GM12875 (cell line): ENCODE results near the gene NFKB1.

Experiments used
- H3K4me3 ChIP-seq: one replicate; pipeline ENCODE4 v1.5.1; 2011; ENCODE audit warnings: low read depth, low read length, control low read depth
- TF ChIP-seq, protein P1 (sequence below): IDR thresholded peaks from 2 replicates; pipeline ENCODE4 v1.5.1; 2011; ENCODE audit warnings: low read depth, mild to moderate bottlenecking, control low read depth, inconsistent platforms, low read length, moderate library complexity, borderline replicate concordance; ENCODE audit not compliant: insufficient read depth

The NFKB1 gene

DNA sequence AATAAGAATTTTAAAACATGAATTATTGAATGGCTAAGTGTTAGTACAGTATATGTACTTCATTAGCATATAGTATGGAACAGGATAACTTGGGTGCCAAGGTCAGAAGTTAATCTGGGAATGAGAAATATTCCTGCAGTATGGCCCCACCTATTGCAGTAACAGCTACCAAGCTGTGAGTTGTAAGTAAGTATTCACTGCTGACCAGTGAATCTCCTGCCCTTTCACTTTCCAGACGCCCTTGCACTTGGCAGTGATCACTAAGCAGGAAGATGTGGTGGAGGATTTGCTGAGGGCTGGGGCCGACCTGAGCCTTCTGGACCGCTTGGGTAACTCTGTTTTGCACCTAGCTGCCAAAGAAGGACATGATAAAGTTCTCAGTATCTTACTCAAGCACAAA lies 105.1 kb downstream of the NFKB1 start:
- H3K4me3 ChIP-seq, result no peak overlapping the region
- TF ChIP-seq, protein P1, sequence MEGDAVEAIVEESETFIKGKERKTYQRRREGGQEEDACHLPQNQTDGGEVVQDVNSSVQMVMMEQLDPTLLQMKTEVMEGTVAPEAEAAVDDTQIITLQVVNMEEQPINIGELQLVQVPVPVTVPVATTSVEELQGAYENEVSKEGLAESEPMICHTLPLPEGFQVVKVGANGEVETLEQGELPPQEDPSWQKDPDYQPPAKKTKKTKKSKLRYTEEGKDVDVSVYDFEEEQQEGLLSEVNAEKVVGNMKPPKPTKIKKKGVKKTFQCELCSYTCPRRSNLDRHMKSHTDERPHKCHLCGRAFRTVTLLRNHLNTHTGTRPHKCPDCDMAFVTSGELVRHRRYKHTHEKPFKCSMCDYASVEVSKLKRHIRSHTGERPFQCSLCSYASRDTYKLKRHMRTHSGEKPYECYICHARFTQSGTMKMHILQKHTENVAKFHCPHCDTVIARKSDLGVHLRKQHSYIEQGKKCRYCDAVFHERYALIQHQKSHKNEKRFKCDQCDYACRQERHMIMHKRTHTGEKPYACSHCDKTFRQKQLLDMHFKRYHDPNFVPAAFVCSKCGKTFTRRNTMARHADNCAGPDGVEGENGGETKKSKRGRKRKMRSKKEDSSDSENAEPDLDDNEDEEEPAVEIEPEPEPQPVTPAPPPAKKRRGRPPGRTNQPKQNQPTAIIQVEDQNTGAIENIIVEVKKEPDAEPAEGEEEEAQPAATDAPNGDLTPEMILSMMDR, result no peak

DNA sequence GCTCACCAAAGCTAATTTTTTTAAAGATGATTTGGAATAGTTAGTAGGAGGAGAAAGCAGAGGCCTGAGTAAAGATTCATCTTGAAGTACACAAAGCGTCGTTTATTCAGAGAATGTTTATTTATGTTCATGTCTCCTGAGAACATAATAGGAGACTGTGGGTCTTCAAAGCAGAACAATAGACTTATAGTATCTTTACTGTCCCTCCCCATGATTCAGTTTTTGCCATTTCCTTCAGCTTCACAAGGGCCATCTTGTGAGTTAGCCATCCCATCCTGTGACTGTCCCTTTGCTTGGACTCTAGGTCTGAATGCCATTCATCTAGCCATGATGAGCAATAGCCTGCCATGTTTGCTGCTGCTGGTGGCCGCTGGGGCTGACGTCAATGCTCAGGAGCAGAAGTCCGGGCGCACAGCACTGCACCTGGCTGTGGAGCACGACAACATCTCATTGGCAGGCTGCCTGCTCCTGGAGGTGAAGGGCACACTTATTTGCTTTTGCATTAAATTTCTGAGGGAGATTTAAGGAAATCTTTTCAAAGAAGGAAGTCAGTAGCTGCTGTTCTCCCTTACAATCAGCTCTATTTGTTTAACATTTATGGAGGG lies 105.8 kb downstream of the NFKB1 start:
- TF ChIP-seq, protein P1, result no peak
- H3K4me3 ChIP-seq, result no peak overlapping the region

DNA sequence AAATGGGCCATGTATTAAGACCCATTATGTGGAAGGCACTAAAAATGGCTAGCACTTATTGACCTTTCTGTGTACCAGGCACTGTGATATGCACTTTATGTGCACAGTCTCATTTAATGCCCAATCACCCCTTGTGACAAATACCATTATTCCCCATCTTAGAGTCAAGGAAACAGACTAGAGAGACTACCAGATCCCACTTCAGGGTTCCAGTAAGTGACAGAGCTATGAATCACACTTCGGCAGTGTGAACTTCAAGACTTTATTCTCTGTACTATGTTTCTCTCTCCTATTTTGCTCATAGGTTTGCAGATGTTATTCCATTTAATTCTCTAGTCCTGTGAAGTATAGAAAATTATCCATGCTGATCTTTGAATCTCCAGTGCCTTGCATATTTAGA lies 107.0 kb downstream of the NFKB1 start:
- no peak overlapping the region for H3K4me3 ChIP-seq
- TF ChIP-seq, protein P1, result no peak

DNA sequence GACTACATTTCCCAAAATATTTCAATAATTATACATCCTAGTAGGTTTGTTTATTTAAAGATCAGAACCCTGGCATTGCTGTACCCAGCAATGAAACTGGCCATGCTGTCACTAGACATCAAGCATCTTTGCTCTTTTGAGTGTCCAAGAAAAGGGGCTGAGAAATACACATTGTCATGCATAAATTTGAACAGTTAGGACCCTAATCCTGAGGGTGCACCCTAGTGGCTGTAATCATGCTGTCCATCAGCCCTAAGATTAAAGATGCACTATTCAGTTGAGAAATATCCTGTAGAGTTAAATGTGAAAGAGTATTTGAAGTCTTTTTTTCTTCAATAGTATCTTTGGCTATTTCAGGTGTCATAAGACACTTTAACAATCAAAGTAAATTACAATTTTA lies 108.8 kb downstream of the NFKB1 start:
- H3K4me3 ChIP-seq, result no peak overlapping the region
- TF ChIP-seq, protein P1, result peak; percentile 30; the same call in 1 of the 2 replicates

DNA sequence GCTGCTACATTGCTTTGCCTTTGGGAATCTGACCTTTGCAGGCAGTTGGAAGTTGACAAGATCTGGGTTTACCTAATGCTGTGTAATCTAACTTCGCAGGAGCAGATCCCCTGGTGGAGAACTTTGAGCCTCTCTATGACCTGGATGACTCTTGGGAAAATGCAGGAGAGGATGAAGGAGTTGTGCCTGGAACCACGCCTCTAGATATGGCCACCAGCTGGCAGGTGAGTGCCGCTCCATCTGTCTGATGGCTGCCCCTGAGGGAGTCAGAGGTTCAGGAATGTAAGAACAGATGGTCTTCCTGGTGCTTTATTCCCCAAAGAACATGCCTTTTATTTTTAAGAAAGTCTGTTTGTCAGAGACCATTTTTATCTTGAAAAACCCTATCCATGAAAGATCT lies 109.3 kb downstream of the NFKB1 start:
- TF ChIP-seq, protein P1, result no peak
- H3K4me3 ChIP-seq, result no peak overlapping the region

DNA sequence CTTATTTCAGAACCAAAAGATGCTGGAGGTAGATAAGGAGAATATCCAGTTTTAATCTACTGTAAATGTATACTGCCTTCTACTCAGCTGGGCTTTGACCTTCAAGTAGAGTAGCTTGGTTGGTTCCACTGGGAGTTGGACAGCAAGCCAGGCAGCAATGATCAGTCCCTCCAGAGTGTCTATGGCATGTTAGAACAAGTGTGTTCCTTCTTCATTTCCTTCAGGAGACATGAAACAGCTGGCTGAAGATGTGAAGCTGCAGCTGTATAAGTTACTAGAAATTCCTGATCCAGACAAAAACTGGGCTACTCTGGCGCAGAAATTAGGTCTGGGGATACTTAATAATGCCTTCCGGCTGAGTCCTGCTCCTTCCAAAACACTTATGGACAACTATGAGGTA lies 111.1 kb downstream of the NFKB1 start:
- H3K4me3 ChIP-seq, result no peak overlapping the region

DNA sequence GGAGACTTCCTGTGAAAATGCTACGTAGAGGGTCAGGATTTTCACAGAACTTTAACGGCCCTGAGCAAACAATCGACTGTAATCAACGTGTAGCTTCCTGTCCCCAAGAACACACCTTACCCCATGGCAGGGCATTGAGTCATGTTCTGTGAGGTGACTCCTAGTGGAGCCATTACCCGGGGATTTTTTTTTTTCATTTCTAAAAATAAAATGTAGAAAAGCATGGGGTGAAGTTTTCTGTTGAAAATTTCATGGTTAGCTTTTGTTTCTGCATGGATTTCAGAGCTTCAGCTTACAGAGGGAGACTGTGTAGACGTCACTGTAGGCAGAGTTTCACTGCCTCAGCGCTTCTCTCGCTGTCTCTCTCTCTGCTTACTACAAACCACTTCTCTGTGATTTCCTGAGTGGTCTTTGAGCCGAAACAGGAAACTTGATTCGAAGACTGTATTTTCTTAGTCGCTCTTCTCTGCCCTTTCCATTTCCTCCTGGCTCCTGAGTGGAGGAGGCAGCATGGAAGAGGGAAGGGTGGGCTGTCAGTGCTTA lies 111.7 kb downstream of the NFKB1 start:
- H3K4me3 ChIP-seq, result no peak overlapping the region
- TF ChIP-seq, protein P1, result no peak

More for the DNA sequence above, 111.1 kb downstream of the NFKB1 start:
- TF ChIP-seq, protein P1, result no peak
